ENCODE data around the gene C15orf40.

GRCh38 chr15:82980981-82981380 lies 30.5 kb downstream of the C15orf40 start:
- TF ChIP-seq, protein P1, sequence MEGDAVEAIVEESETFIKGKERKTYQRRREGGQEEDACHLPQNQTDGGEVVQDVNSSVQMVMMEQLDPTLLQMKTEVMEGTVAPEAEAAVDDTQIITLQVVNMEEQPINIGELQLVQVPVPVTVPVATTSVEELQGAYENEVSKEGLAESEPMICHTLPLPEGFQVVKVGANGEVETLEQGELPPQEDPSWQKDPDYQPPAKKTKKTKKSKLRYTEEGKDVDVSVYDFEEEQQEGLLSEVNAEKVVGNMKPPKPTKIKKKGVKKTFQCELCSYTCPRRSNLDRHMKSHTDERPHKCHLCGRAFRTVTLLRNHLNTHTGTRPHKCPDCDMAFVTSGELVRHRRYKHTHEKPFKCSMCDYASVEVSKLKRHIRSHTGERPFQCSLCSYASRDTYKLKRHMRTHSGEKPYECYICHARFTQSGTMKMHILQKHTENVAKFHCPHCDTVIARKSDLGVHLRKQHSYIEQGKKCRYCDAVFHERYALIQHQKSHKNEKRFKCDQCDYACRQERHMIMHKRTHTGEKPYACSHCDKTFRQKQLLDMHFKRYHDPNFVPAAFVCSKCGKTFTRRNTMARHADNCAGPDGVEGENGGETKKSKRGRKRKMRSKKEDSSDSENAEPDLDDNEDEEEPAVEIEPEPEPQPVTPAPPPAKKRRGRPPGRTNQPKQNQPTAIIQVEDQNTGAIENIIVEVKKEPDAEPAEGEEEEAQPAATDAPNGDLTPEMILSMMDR (IDR thresholded peaks at IDR 0.05) = no peak
- TF ChIP-seq EP300 (IDR thresholded peaks at IDR 0.05) = no peak
- TF ChIP-seq POLR2A (IDR thresholded peaks at IDR 0.05) = no peak
